Measurements from ENCODE around the gene GNG13.
"Not testable (repeated sequence)": the region's sequence is repeated elsewhere in the genome, so short reads cannot be mapped to it uniquely, and the experiment has no call there.

Gene GNG13

GRCh38 chr16:764848-765487 is 35.6 kb downstream of the GNG13 start:
- in situ Hi-C loops (cut with MboI; ENCODE audit: low sequenced_read_pairs), result no loop called here

GRCh38 chr16:764184-764750 is 36.3 kb downstream of the GNG13 start:
- in situ Hi-C loops (cut with MboI; ENCODE audit: low sequenced_read_pairs), result no loop called here

- in situ Hi-C loops (cut with MboI; ENCODE audit: low sequenced_read_pairs), result no loop called here
Observed at GRCh38 chr16:763369-764183, 37.0 kb downstream of the GNG13 start.

- in situ Hi-C loops (cut with MboI; ENCODE audit: low sequenced_read_pairs), result no loop called here
Observed at GRCh38 chr16:762595-763268, 37.8 kb downstream of the GNG13 start.

GRCh38 chr16:761625-762513 is 38.7 kb downstream of the GNG13 start:
- in situ Hi-C loops (cut with MboI; ENCODE audit: low sequenced_read_pairs), result no loop called here

GRCh38 chr16:760545-761343 is 39.8 kb downstream of the GNG13 start, which contains the start of gene MSLN:
MSLN (plus strand) TSS chr16:760734; CDS start chr16:762681, 1,947 bp downstream.
- in situ Hi-C loops (cut with MboI; ENCODE audit: low sequenced_read_pairs), result no loop called here

- in situ Hi-C loops (cut with MboI; ENCODE audit: low sequenced_read_pairs), result no loop called here
Observed at GRCh38 chr16:760065-760464, 40.5 kb downstream of the GNG13 start.

GRCh38 chr16:759110-759910 is 41.2 kb downstream of the GNG13 start:
- in situ Hi-C loops (cut with MboI; ENCODE audit: low sequenced_read_pairs), result no loop called here

- in situ Hi-C loops (cut with MboI; ENCODE audit: low sequenced_read_pairs), result no loop called here
Observed at GRCh38 chr16:756428-756827, 44.1 kb downstream of the GNG13 start.

GRCh38 chr16:754656-755055 is 45.9 kb downstream of the GNG13 start:
- in situ Hi-C loops (cut with MboI; ENCODE audit: low sequenced_read_pairs), result no loop called here

GRCh38 chr16:754121-754607 is 46.4 kb downstream of the GNG13 start:
- in situ Hi-C loops (cut with MboI; ENCODE audit: low sequenced_read_pairs), result not testable (repeated sequence)

- in situ Hi-C loops (cut with MboI; ENCODE audit: low sequenced_read_pairs), result no loop called here
Observed at GRCh38 chr16:752007-752312, 48.6 kb downstream of the GNG13 start.

GRCh38 chr16:751152-752006 is 49.2 kb downstream of the GNG13 start:
- in situ Hi-C loops (cut with MboI; ENCODE audit: low sequenced_read_pairs), result no loop called here

GRCh38 chr16:750485-750884 is 50.0 kb downstream of the GNG13 start:
- in situ Hi-C loops (cut with MboI; ENCODE audit: low sequenced_read_pairs), result no loop called here

GRCh38 chr16:749010-749409 is 51.5 kb downstream of the GNG13 start:
- in situ Hi-C loops (cut with MboI; ENCODE audit: low sequenced_read_pairs), result no loop called here

All from hTERT RPE-1 (cell line).